K562 (cell line): ENCODE results near the gene SVIL. TPM values are rescaled to one million over a fixed set of nuclear protein-coding genes. Genes with fewer than 3 reads are reported as not detected.

ENCODE experiments used
- ATAC-seq: fragments of 200-7000 bp; cut with Tn5 transposase; 3 replicates; pipeline ENCODE4 v1.9.1; 2020; ENCODE audit warnings: moderate library complexity
- BruUV-seq: library from RNA; stranded (reverse); fragments of 400-500 nt; replicated peaks from 2 replicates; lab custom pipeline; 2021; lab: Mats Ljungman, UMichigan
- CTCF ChIA-PET: fragments of 300-600 bp; formaldehyde crosslinking; extraction: SDS; loops from one replicate; lab custom pipeline; 2021; ENCODE audit warnings: low intra/inter-chr PET ratio; lab: Yijun Ruan, JAX
- POLR2A ChIA-PET: fragments of 300-600, 350-650 bp; sonication (Branson Sonifier 250); formaldehyde crosslinking; extraction: SDS; loops from one replicate; lab custom pipeline; 2021; ENCODE audit warnings: antibody characterized with exemption, inconsistent platforms; lab: Yijun Ruan, JAX
- DNase-seq, 4 experiments: peaks; one replicate each; pipeline versions ENCODE4 v3.0.0 to v3.0.0-alpha.2; 2011 to 2018; ENCODE audit warnings: low spot score in 3 of 4, mixed read lengths in 3 of 4; ENCODE audit errors: extremely low read depth in 1 of 4
- FAIRE-seq: peaks from 2 replicates; lab custom pipeline; 2011; peaks lifted over from hg19 to GRCh38; lab: Jason Lieb, UNC
- H2AFZ ChIP-seq: 2 replicates; pipeline ENCODE4 v1.6.0; 2011; ENCODE audit warnings: low read depth, low read length, control low read depth, inconsistent platforms
- H3K27ac ChIP-seq: fragments of 200-600 bp; 3 replicates; pipeline ENCODE4 v1.8.0; 2011; ENCODE audit warnings: low read depth, mild to moderate bottlenecking, control low read depth, inconsistent platforms, low read length, moderate library complexity, mixed read lengths; ENCODE audit errors: extremely low read depth
- H3K27me3 ChIP-seq, 2 experiments: fragments of 300-600 bp in 1 of 2; 2 replicates in 1 of 2; 3 replicates in 1 of 2; pipeline versions ENCODE4 v1.6.0 to v1.8.0; 2011; ENCODE audit warnings: inconsistent platforms in 2 of 2, low read length in 2 of 2, mild to moderate bottlenecking in 1 of 2, mixed read lengths in 1 of 2, moderate library complexity in 1 of 2; ENCODE audit not compliant: control insufficient read depth in 2 of 2, insufficient read depth in 2 of 2
- H3K36me3 ChIP-seq: fragments of 300-600 bp; 3 replicates; pipeline ENCODE4 v1.8.0; 2011; ENCODE audit warnings: mild to moderate bottlenecking, low read length, inconsistent platforms; ENCODE audit not compliant: control insufficient read depth, insufficient read depth
- H3K4me1 ChIP-seq, 2 experiments: fragments of 200-600 bp in 1 of 2; replicated peaks in 1 of 2; 2 replicates in 1 of 2; 3 replicates in 1 of 2; pipeline versions ENCODE4 v1.5.1 to v1.8.0; 2011; ENCODE audit warnings: inconsistent platforms in 2 of 2, low read length in 2 of 2, mild to moderate bottlenecking in 1 of 2, mixed read lengths in 1 of 2, moderate library complexity in 1 of 2; ENCODE audit not compliant: control insufficient read depth in 2 of 2, insufficient read depth in 2 of 2
- H3K4me2 ChIP-seq: 2 replicates; pipeline ENCODE4 v1.6.1; 2011; ENCODE audit warnings: low read length, control low read depth, inconsistent platforms, mixed read lengths; ENCODE audit not compliant: insufficient read depth
- H3K4me3 ChIP-seq: fragments of 200-600 bp; sonication (generic), shearing (Covaris generic); 2 replicates; pipeline ENCODE4 v1.5.1; 2016; ENCODE audit warnings: control low read depth, inconsistent platforms
- H3K79me2 ChIP-seq: fragments of 200-600 bp; 3 replicates; pipeline ENCODE4 v1.8.0; 2011; ENCODE audit warnings: low read length, inconsistent platforms; ENCODE audit not compliant: control insufficient read depth, insufficient read depth
- H3K9ac ChIP-seq, 2 experiments: 2 replicates each; pipeline versions ENCODE4 v1.6.0 to v1.6.1; 2011; ENCODE audit warnings: low read depth in 2 of 2, low read length in 2 of 2, control low read depth in 1 of 2, inconsistent platforms in 1 of 2, mild to moderate bottlenecking in 1 of 2, mixed read lengths in 1 of 2; ENCODE audit not compliant: insufficient read depth in 1 of 2
- H3K9me1 ChIP-seq: one replicate; pipeline ENCODE4 v1.6.0; 2011; ENCODE audit warnings: inconsistent platforms, mild to moderate bottlenecking, low read length, moderate library complexity; ENCODE audit not compliant: control insufficient read depth, insufficient read depth
- H3K9me3 ChIP-seq: replicated peaks from 2 replicates; pipeline ENCODE4 v1.5.1; 2011; ENCODE audit warnings: low read depth, low read length, inconsistent platforms; ENCODE audit not compliant: control insufficient read depth, insufficient read depth
- H4K20me1 ChIP-seq: replicated peaks from 2 replicates; pipeline ENCODE4 v1.6.1; 2011; ENCODE audit warnings: low read length, inconsistent platforms, mixed read lengths; ENCODE audit not compliant: control insufficient read depth, insufficient read depth
- CHAMP1 ChIP-seq: fragments of 450-650 bp; IDR thresholded peaks from 2 replicates; pipeline ENCODE4 v1.6.1; 2016; ENCODE audit warnings: mild to moderate bottlenecking
- DIDO1 ChIP-seq: fragments of 450-650 bp; IDR thresholded peaks from 2 replicates; pipeline ENCODE4 v1.6.1; 2016; ENCODE audit warnings: low read depth, missing biosample characterization, missing genetic modification characterization
- SMARCB1 ChIP-seq: IDR thresholded peaks from 2 replicates; pipeline ENCODE4 v1.6.1; 2011; ENCODE audit warnings: improper control_type of control experiment, low read depth; ENCODE audit not compliant: insufficient read length
- WGBS: fragments of 100-300 bp; shearing (Covaris generic); methylation state at CpG from one replicate; pipeline ENCODE4 v1.1.6; 2016; ENCODE audit warnings: low coverage, mixed read lengths; ENCODE audit not compliant: insufficient coverage; ENCODE audit errors: missing lambda C conversion rate; 5-methylcytosine and 5-hydroxymethylcytosine counted together
- in situ Hi-C: fragments of 300-500 bp; cut with MboI; formaldehyde crosslinking; loops from 4 replicates; pipeline ENCODE4 v1.15.0; 2018; ENCODE audit warnings: inconsistent platforms, mixed read lengths
- intact Hi-C: fragments of 100-400 bp; cut with micrococcal nuclease; formaldehyde crosslinking; loops from 2 replicates; pipeline ENCODE4 v1.14.2; 2022
- polyA plus RNA-seq, 8 experiments: library from polyadenylated mRNA; depleted of rRNA in 4 of 8; stranded (reverse) in 5 of 8; unstranded in 3 of 8; fragments of >200 nt; fragmentation: Nextera tagmentation in 2 of 8; fragmentation: Illumina TruSeq in 1 of 8; extraction: Ambion mirVana in 2 of 8; extraction: Trizol in 1 of 8; gene quantifications; 2 replicates each; pipeline versions ENCODE4 v1.2.1 to v1.2.3, GENCODE V29; 2011 to 2014; ENCODE audit warnings: inconsistent platforms in 1 of 8, missing spikeins in 1 of 8
- total RNA-seq, 7 experiments: library from RNA; depleted of rRNA in 6 of 7; stranded (reverse); fragments of >200 nt in 6 of 7; fragmentation: Illumina TruSeq in 2 of 7; extraction: Trizol in 2 of 7; gene quantifications; 2 replicates each; pipeline versions ENCODE4 v1.2.1 to v1.2.3, GENCODE V29; 2011 to 2021; ENCODE audit warnings: low replicate concordance in 1 of 7

The SVIL gene
- total and polyA plus RNA-seq, 9 of the 15 experiments (the other 6 are each of a cell fraction or from before 2014, with no cell fraction given), result under 0.01 to 0.18 (median 0.05) TPM; not detected in 3

- no peak overlapping the region for H3K9ac ChIP-seq
- H3K36me3 ChIP-seq, result no peaks in the 10 kb centered on the region
- no peaks in the 10 kb centered on the region for H3K79me2 ChIP-seq
- intact Hi-C loops, result no loop called here
- H3K4me1 ChIP-seq, result no peaks in the 10 kb centered on the region
- no peak for DNase-seq
- in situ Hi-C loops, result no loop called here
- ChIA-PET CTCF (no interaction called here), POLR2A (interaction anchor here (0.9 kb wide), 1 partner anchor 77 kb away, joined by 4 read pairs; no protein-coding TSS in a partner anchor)
- H3K27ac ChIP-seq, result no peak overlapping the region
- 4% methylated on average over 8 of the region's 9 CpGs for WGBS
- TF ChIP-seq SMARCB1 (no peak), CHAMP1 (no peak), DIDO1 (tag) (no peak)
- no peak for ATAC-seq
- H4K20me1 ChIP-seq, result no peaks in the 10 kb centered on the region
- 0 out of 5 replicates have a peak, but pooled peaks cover 0 to 7% of the 10 kb centered on the region in 2 experiments for H3K27me3 ChIP-seq
- no peak overlapping the region for H3K4me3 ChIP-seq
- no peaks in the 10 kb centered on the region for H3K9me1 ChIP-seq
- no peak for FAIRE-seq
- no peaks in the 10 kb centered on the region for H3K9me3 ChIP-seq
- H2AFZ ChIP-seq, result no peak overlapping the region
- no TSS peak for BruUV-seq
- no peak overlapping the region for H3K4me2 ChIP-seq
These were observed 30.4 kb downstream of the SVIL start for GRCh38 chr10:29604291-29604825.
